GM21515 (cell line): ENCODE data around the gene CHODL.

Experiments
- ATAC-seq: cut with Tn5 transposase; IDR thresholded peaks from one replicate; pipeline ENCODE4 v1.9.1; 2021; ENCODE audit not compliant: unreplicated experiment

The CHODL gene, protein sequence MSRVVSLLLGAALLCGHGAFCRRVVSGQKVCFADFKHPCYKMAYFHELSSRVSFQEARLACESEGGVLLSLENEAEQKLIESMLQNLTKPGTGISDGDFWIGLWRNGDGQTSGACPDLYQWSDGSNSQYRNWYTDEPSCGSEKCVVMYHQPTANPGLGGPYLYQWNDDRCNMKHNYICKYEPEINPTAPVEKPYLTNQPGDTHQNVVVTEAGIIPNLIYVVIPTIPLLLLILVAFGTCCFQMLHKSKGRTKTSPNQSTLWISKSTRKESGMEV

DNA sequence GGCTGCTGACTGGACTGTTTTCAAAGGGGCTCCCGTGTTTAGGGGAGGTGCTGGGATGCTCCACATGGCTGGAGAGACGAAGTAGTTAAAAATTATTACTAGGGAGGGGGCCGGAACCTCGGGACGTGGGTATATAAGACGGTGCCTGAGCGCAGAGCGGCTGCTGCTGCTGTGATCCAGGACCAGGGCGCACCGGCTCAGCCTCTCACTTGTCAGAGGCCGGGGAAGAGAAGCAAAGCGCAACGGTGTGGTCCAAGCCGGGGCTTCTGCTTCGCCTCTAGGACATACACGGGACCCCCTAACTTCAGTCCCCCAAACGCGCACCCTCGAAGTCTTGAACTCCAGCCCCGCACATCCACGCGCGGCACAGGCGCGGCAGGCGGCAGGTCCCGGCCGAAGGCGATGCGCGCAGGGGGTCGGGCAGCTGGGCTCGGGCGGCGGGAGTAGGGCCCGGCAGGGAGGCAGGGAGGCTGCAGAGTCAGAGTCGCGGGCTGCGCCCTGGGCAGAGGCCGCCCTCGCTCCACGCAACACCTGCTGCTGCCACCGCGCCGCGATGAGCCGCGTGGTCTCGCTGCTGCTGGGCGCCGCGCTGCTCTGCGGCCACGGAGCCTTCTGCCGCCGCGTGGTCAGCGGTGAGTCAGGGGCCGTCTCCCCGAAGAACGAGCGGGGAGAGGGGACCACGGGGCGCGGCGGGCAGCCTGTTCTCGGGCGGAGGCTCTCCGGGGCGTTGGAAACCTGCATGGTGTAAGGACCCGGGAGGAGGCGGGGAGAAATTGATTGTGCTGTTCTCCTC is at the start of gene CHODL:
CHODL (plus strand) TSS at position 163 of the 793 bp plus-strand sequence; CDS start at position 554, 391 bp downstream.
- no peak for ATAC-seq

DNA sequence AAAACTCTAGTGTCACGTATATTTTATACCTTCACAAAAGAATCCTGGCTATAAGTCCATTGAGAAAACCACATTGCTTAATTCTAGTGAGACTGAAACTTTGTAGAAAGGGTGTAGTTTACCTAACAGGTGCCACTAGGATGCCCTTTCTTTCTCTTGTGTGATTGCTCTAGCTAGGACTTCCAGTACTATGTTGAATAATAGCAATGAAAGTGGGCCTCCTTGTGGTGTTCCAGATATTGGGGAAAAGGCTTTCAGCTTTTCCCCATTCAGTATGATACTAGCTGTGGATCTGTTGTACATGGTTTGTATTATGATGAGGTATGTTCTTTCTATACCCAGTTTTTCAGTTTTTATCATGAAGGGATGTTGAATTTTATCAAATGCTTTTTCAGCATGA is 39.7 kb upstream of the CHODL start:
- no peak for ATAC-seq

DNA sequence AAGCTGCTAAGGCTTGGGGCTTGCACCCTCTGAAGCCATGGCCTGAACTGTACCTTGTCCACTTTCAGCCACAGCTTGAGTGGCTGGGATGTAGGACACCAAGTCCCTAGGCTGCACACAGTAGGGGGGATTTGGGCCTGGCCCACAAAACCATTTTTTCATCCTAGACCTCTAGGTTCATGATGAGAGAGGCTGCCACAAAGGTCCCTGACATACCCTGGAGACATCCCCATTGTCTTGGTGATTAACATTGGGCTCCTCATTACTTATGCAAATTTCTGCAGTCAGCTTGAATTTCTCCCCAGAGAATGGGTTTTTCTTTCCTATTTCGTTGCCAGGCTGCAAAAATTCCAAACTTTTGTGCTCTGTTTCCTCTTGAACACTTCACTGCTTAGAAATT is 26.3 kb upstream of the CHODL start:
- no peak for ATAC-seq

DNA sequence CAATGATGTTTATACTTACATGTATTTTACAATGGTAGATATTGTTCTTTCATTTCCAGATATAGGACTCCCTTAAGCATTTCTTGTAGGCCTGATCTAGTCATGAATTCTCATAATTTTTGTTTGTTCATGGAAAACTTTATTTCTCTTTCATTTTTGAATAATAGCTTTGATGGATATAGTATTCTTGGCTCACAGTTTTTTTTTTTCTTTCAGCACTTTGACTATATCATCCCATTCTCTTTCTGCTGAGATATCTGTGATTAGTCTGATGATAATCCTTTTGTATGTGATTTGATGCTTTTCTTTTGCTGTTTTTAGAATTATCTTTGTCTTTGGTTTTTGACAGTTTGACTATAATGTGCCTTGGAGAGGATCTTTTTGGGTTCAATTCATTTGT is 24.1 kb upstream of the CHODL start:
- no peak for ATAC-seq

DNA sequence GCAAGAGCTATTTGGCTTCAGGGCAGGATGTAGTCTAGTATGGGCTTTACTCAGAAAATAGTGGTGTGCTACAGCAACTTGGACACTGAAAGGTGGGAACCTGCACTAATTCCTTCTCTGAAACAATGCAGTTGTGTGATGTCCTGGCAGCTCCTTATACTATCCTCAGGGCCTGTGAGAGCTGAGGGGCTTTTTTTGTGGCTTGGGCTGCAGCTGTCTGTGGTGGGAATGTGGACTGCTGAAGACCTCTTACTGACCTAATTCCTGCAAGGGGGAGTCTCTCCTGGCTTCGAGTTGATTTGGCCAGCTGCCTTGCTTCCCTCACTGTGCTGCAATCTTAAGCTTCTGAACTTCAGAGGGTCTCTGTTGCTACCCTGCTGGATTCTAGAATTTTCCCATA is 22.3 kb upstream of the CHODL start:
- no peak for ATAC-seq

DNA sequence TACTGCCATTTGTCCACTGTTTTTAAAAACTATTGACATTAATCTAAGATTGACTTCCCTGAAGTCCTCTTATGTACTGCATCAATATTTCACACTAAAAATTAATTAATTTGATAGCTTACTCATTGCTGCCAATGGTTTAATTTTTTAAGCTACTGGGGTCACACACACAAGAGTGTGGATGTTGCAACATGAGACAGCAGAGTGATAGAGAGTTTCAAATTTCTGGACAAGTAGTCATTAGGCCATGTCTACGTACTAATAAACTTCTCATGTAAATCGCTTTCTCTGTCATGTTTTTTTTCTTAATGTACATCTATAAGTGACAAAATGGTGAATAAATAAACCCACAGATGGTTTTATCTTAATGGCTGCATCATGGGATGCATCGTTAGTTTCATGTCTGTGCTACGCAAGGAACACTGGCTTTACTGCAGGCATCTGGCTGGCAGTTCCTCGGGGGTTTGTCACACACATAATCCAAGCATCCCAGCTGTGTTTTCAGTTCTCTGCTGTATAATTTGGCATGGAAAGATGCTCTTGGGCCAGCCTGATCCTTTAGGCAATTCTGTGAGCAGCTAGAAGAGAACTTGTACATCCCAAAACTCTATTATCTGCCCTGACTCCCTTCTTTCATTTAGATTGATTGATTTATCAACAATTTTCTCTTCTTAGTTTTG is 16.4 kb upstream of the CHODL start:
- ATAC-seq, result no peak

DNA sequence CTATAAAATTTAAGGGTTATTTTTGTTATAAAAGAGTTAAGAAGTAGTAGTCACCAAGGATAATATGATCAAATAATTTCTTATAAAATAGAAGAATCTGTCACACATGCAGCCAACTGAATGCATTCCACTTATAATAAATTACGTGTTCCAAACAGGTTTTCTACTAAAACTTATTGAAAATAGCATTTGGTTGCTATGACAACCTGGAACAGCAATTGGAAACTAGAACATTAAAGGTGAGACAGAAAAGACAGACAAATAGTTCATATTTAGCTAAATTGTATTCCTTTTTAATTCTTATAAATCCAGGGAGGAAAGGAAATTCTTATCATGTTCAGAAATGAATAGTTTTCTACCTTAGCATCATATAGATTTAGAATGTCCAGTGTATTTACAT is 9.1 kb upstream of the CHODL start:
- no peak for ATAC-seq

DNA sequence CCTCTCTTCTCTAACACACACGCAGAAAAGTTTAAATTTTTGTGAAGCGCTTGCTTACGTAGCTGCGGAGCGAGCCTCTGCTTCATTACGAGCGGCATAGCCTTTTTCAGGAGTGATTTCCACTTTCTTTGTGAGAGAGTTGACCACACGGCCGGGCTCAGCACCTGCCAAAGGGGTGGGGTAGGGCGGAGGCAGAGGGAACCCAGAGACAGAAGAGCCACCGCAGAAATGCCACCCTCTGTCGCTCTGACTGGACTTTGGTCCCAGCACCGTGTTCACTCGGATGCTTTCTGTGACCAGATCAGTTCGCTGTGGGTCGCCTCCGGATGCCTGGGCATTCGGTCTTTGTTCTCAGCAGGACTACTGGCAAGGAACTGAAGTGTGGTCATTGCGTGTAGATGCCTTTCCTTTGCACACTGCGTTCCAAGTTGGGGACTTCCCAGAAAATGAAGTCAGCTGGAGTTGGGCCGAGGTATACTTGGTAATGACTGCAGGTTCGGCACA is 883 bp downstream of the CHODL start:
- ATAC-seq, result no peak

DNA sequence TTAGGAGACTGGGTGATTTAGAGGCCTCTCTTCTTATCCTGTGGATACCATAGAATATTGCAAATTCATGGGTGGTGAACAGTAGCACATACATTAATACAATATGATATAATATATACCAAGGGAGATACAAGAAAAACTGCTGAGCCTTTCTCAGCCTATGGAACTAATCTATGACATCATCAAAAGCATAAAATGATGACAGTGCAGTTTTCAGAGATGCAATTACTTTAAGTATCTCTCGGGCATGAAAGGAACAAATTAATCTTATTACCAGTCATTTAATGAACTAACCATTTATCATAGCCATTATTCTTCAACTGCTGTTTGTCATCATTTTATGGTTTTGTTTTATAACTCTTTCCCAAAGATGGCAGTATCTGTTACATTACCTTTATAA is 3.5 kb downstream of the CHODL start:
- ATAC-seq, result no peak

DNA sequence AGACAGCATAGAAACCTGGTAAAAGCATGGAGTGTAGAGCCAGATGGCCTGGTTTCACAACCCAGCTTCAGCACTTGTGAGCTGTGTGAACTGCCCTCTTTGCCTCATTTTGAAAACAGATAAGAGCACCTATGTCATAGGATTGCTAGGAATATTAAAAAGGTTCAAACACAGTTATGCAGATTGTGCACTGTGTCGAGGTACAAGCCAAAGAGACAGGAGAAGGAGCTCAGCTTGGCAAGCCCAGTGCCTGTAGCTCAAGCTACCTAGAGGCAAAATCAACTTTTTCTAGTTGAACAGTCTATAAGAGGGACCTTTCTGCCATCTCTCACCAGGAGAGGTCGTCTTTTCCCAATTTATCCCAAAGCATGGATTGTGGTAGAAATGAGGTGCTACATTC is 5.0 kb downstream of the CHODL start:
- no peak for ATAC-seq

DNA sequence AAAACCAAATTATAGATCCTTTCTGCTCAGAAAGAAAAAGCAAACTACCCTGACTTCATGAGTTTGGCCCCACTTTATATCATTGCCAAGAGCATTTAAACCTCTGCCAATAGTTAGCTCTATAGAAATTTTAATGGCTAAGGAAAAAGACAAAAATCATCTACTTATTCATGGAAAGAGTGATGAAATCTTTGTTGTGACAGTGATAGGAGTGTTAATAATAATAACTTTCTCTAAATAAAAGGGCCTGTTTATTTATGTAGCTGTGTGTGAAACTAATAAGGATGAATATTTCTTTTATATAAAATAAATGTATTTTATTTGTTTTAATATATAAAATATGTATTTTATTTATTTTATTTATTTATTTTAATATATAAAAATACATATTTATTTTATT is 6.4 kb downstream of the CHODL start:
- no peak for ATAC-seq

DNA sequence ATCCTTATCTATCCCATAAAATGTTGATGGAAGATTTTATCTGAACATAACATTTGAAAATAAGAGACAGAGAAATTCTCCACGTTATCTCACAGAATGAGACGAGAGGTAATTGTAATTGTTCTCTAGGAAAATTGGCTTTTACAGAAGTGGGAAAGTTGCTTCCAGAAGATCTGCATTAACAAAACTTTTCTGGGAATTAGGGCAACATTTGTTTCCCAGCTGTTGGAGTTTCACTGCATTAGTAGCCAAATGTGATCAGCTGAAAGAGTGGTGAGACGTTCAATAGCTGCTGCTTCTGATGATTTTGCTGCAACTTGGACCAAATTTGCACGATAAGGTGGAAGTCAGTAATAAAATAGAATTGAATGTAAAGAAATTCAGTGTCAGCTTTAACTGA is 7.6 kb downstream of the CHODL start:
- no peak for ATAC-seq

DNA sequence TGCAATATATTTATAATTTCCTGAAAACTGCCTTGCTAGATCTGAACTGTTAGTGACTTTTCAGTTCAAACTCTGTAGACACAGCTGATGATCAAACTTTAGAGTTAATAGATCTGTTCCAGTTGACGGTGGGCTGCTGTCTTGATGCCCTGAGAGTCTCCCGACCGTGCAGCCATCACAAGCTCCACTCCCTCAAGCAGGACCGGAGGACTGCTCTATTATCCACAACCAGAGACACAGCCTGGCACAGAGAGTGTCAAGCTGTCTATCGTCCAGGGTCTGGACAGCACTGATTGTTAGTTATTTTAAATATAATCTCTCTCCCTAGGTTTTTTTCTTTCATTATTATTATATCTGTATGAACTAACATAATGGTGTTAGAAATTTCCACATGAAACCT is 8.0 kb downstream of the CHODL start:
- no peak for ATAC-seq

DNA sequence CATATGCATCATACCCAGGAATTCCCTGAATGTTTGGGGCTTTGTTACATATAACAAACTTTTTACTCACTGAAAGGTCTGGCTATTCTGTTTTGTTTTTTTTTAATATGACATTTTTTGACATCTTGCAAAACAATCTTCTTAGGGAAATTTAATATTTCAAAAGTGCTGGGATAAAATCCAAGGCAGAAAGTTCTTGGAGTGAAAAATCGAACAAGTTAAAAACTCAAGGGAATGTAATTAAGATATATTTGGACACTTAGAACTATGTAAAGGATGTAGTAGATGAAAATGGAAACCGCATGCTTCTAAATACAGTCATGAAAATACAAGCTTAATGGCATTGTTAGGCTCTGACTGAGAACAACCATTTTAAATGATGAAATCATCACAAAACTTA is 8.6 kb downstream of the CHODL start:
- ATAC-seq, result no peak

DNA sequence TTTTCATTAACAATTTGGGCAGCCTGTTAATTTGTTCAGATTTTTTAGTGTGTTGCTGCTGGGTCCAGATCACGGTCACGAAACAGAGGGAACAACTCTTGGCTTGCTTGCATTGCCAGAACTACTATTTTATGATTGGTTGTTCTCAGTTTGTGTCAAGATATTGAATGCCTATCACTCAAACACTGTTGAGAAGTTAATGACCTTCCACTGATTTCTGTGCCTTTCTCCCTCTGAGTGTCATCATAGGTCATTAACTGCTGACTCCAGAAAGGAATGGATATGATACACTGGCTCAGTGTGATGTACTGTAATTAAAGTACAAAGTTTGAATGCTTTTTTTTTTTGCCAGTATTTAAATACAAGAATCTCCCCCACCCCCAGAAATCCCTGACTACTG is 9.2 kb downstream of the CHODL start:
- no peak for ATAC-seq

DNA sequence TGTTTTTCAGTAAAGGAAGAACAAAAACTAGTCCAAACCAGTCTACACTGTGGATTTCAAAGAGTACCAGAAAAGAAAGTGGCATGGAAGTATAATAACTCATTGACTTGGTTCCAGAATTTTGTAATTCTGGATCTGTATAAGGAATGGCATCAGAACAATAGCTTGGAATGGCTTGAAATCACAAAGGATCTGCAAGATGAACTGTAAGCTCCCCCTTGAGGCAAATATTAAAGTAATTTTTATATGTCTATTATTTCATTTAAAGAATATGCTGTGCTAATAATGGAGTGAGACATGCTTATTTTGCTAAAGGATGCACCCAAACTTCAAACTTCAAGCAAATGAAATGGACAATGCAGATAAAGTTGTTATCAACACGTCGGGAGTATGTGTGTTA is 21.3 kb downstream of the CHODL start:
- no peak for ATAC-seq

DNA sequence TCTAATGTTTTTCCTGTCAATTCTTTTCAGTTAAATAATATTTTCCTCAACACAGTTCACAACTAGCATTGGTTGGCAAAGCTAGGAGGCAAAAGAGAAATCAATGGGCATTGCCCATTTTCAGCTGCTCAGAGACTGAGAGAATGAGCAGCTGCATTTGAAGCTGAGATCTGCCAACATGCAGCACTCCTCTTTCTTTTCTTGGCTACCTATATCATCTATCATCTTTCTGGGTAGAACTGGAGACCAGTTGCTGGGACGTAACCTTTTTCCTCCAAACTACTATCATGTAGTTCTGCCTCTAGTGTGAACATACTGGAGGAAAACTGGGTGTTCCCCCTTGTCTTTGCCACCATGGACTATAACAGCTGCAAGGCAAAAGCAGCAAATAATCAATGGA is 22.9 kb downstream of the CHODL start:
- ATAC-seq, result no peak

DNA sequence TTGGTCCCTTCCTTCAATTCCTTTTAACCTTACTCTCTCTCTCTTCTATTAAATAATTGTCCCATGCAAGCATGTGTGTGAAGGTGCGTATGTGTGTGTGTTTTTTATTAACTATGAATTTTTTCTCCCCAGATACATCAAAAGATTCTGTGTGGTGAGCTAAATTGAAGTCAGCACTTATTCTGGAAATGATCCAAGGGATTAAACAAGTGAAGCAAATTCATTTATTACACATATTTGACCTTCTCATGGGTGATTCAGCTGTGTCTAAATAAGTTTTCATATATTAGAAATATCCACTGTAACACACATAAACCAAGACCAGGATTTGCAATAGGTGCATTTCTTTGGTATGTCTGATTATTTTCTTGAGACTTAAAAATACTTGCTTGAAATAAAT is 24.3 kb downstream of the CHODL start:
- ATAC-seq, result no peak

DNA sequence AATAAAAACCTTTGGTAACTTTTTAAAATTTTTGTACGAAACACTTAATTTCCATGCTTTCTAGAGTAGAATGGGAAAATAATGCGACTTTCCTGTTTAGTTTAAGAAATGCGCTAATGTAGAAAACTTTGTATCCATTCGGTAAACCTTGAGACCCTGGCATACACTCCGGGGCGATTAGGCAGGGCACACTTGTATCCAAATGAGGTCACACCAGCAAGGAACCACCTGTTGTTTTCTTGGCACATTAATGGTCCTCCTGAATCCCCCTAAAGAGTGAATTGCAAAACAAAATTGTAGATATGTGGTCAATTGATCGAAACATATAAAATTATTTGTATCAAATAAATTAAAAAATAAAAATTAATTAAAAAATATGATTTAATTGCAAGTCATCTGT is 25.2 kb downstream of the CHODL start:
- no peak for ATAC-seq

DNA sequence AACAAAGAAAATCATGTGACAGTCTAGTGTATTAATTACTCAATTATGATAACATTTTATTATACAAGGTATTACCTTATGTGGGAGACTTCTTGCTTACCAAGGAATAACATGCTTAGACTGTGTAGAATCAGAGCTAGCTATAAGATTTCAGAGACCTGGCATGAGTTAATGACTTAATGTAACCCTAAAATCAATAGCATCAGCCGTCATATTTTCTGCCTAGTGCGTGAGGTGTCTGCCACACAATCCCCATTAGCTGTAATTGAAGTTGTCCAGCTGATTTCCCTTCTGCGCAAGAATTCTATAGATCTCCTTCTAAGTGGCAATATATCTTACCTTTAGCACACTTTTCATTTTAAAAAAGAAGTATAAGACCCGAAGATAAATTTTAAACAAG is 28.8 kb downstream of the CHODL start:
- no peak for ATAC-seq

DNA sequence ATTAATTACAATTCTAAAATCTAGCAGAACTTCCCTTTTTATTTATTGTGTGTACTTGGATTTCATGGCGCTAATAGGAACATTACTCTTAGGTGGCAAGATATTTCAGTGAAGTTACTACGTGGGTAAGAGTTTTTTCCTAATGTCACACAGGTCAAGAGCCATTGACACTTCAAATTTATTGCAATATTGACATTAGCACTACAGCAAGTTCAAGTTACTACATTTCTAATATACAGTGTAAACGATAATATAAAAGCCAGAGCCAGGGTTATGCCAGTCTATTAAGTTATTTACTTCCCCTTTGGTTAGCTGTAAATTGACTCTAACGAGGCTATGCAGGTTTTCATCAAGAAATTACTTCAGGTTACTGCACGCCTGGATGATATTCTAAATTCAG is 29.7 kb downstream of the CHODL start:
- no peak for ATAC-seq

DNA sequence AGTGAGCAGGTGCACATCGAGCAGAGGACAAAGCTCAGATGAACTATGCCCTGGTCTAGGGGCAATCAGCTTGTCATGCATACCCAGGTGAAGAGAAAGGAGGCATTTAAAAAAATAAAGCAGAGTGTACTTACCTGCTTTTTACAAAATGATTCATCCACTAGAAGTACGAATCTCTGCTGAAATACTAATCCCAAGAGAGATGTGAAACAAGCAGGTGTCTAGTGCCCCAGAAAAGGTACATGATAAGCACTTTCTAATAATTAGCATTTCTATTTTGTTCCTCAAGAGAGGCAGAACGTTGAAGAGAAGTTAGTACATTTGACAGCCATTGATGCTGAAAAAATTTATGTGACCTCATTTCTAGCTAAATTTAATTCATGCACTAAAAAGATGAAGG is 31.1 kb downstream of the CHODL start:
- no peak for ATAC-seq
